K562 (cell line): ENCODE measurements around the gene PKD1. TPM values are rescaled to one million over a fixed set of nuclear protein-coding genes. Genes with fewer than 3 reads are reported as not detected.

Source experiments
- ATAC-seq: fragments of 200-7000 bp; cut with Tn5 transposase; 3 replicates; pipeline ENCODE4 v1.9.1; 2020; ENCODE audit warnings: moderate library complexity
- BruUV-seq: library from RNA; stranded (reverse); fragments of 400-500 nt; replicated peaks from 2 replicates; lab custom pipeline; 2021; lab: Mats Ljungman, UMichigan
- CTCF ChIA-PET: fragments of 300-600 bp; formaldehyde crosslinking; extraction: SDS; loops from one replicate; lab custom pipeline; 2021; ENCODE audit warnings: low intra/inter-chr PET ratio; lab: Yijun Ruan, JAX
- POLR2A ChIA-PET: fragments of 300-600, 350-650 bp; sonication (Branson Sonifier 250); formaldehyde crosslinking; extraction: SDS; loops from one replicate; lab custom pipeline; 2021; ENCODE audit warnings: antibody characterized with exemption, inconsistent platforms; lab: Yijun Ruan, JAX
- DNase-seq, 4 experiments: peaks; one replicate each; pipeline versions ENCODE4 v3.0.0 to v3.0.0-alpha.2; 2011 to 2018; ENCODE audit warnings: low spot score in 3 of 4, mixed read lengths in 3 of 4; ENCODE audit errors: extremely low read depth in 1 of 4
- FAIRE-seq: peaks from 2 replicates; lab custom pipeline; 2011; peaks lifted over from hg19 to GRCh38; lab: Jason Lieb, UNC
- H2AFZ ChIP-seq: 2 replicates; pipeline ENCODE4 v1.6.0; 2011; ENCODE audit warnings: low read depth, low read length, control low read depth, inconsistent platforms
- H3K27ac ChIP-seq: fragments of 200-600 bp; 3 replicates; pipeline ENCODE4 v1.8.0; 2011; ENCODE audit warnings: low read depth, mild to moderate bottlenecking, control low read depth, inconsistent platforms, low read length, moderate library complexity, mixed read lengths; ENCODE audit errors: extremely low read depth
- H3K27me3 ChIP-seq, 2 experiments: fragments of 300-600 bp in 1 of 2; 2 replicates in 1 of 2; 3 replicates in 1 of 2; pipeline versions ENCODE4 v1.6.0 to v1.8.0; 2011; ENCODE audit warnings: inconsistent platforms in 2 of 2, low read length in 2 of 2, mild to moderate bottlenecking in 1 of 2, mixed read lengths in 1 of 2, moderate library complexity in 1 of 2; ENCODE audit not compliant: control insufficient read depth in 2 of 2, insufficient read depth in 2 of 2
- H3K36me3 ChIP-seq: fragments of 300-600 bp; 3 replicates; pipeline ENCODE4 v1.8.0; 2011; ENCODE audit warnings: mild to moderate bottlenecking, low read length, inconsistent platforms; ENCODE audit not compliant: control insufficient read depth, insufficient read depth
- H3K4me1 ChIP-seq, 2 experiments: fragments of 200-600 bp in 1 of 2; replicated peaks in 1 of 2; 2 replicates in 1 of 2; 3 replicates in 1 of 2; pipeline versions ENCODE4 v1.5.1 to v1.8.0; 2011; ENCODE audit warnings: inconsistent platforms in 2 of 2, low read length in 2 of 2, mild to moderate bottlenecking in 1 of 2, mixed read lengths in 1 of 2, moderate library complexity in 1 of 2; ENCODE audit not compliant: control insufficient read depth in 2 of 2, insufficient read depth in 2 of 2
- H3K4me2 ChIP-seq: 2 replicates; pipeline ENCODE4 v1.6.1; 2011; ENCODE audit warnings: low read length, control low read depth, inconsistent platforms, mixed read lengths; ENCODE audit not compliant: insufficient read depth
- H3K4me3 ChIP-seq: fragments of 200-600 bp; sonication (generic), shearing (Covaris generic); 2 replicates; pipeline ENCODE4 v1.5.1; 2016; ENCODE audit warnings: control low read depth, inconsistent platforms
- H3K79me2 ChIP-seq: fragments of 200-600 bp; 3 replicates; pipeline ENCODE4 v1.8.0; 2011; ENCODE audit warnings: low read length, inconsistent platforms; ENCODE audit not compliant: control insufficient read depth, insufficient read depth
- H3K9ac ChIP-seq, 2 experiments: 2 replicates each; pipeline versions ENCODE4 v1.6.0 to v1.6.1; 2011; ENCODE audit warnings: low read depth in 2 of 2, low read length in 2 of 2, control low read depth in 1 of 2, inconsistent platforms in 1 of 2, mild to moderate bottlenecking in 1 of 2, mixed read lengths in 1 of 2; ENCODE audit not compliant: insufficient read depth in 1 of 2
- H3K9me1 ChIP-seq: one replicate; pipeline ENCODE4 v1.6.0; 2011; ENCODE audit warnings: inconsistent platforms, mild to moderate bottlenecking, low read length, moderate library complexity; ENCODE audit not compliant: control insufficient read depth, insufficient read depth
- H3K9me3 ChIP-seq: replicated peaks from 2 replicates; pipeline ENCODE4 v1.5.1; 2011; ENCODE audit warnings: low read depth, low read length, inconsistent platforms; ENCODE audit not compliant: control insufficient read depth, insufficient read depth
- H4K20me1 ChIP-seq: replicated peaks from 2 replicates; pipeline ENCODE4 v1.6.1; 2011; ENCODE audit warnings: low read length, inconsistent platforms, mixed read lengths; ENCODE audit not compliant: control insufficient read depth, insufficient read depth
- ARHGAP35 ChIP-seq: fragments of 450-650 bp; IDR thresholded peaks from 2 replicates; pipeline ENCODE4 v1.6.1; 2018; ENCODE audit not compliant: partially characterized antibody
- CXXC5 ChIP-seq: fragments of 250-450 bp; sonication (Bioruptor Pico); IDR thresholded peaks from 2 replicates; pipeline ENCODE4 v1.8.0; 2022; ENCODE audit warnings: inconsistent platforms, mild to moderate bottlenecking, moderate library complexity
- HMGN3 ChIP-seq: IDR thresholded peaks from 2 replicates; pipeline ENCODE4 v1.6.1; 2011; ENCODE audit warnings: borderline replicate concordance, low read depth, mild to moderate bottlenecking, mixed read lengths, low read length; ENCODE audit not compliant: insufficient read length; ENCODE audit errors: extremely low read depth
- TEAD2 ChIP-seq: fragments of 450-650 bp; IDR thresholded peaks from 2 replicates; pipeline ENCODE4 v1.6.1; 2016; ENCODE audit warnings: missing genetic modification characterization, control low read depth, missing compliant biosample characterization
- WGBS: fragments of 100-300 bp; shearing (Covaris generic); methylation state at CpG from one replicate; pipeline ENCODE4 v1.1.6; 2016; ENCODE audit warnings: low coverage, mixed read lengths; ENCODE audit not compliant: insufficient coverage; ENCODE audit errors: missing lambda C conversion rate; 5-methylcytosine and 5-hydroxymethylcytosine counted together
- in situ Hi-C: fragments of 300-500 bp; cut with MboI; formaldehyde crosslinking; loops from 4 replicates; pipeline ENCODE4 v1.15.0; 2018; ENCODE audit warnings: inconsistent platforms, mixed read lengths
- intact Hi-C: fragments of 100-400 bp; cut with micrococcal nuclease; formaldehyde crosslinking; loops from 2 replicates; pipeline ENCODE4 v1.14.2; 2022
- polyA plus RNA-seq, 8 experiments: library from polyadenylated mRNA; depleted of rRNA in 4 of 8; stranded (reverse) in 5 of 8; unstranded in 3 of 8; fragments of >200 nt; fragmentation: Nextera tagmentation in 2 of 8; fragmentation: Illumina TruSeq in 1 of 8; extraction: Ambion mirVana in 2 of 8; extraction: Trizol in 1 of 8; gene quantifications; 2 replicates each; pipeline versions ENCODE4 v1.2.1 to v1.2.3, GENCODE V29; 2011 to 2014; ENCODE audit warnings: inconsistent platforms in 1 of 8, missing spikeins in 1 of 8
- total RNA-seq, 7 experiments: library from RNA; depleted of rRNA in 6 of 7; stranded (reverse); fragments of >200 nt in 6 of 7; fragmentation: Illumina TruSeq in 2 of 7; extraction: Trizol in 2 of 7; gene quantifications; 2 replicates each; pipeline versions ENCODE4 v1.2.1 to v1.2.3, GENCODE V29; 2011 to 2021; ENCODE audit warnings: low replicate concordance in 1 of 7
- TF ChIP-seq, protein P1 (sequence below): sonication (generic); IDR thresholded peaks from 2 replicates; pipeline ENCODE4 v1.6.1; 2016

PKD1 gene
- total and polyA plus RNA-seq, 9 of the 15 experiments (the other 6 are each of a cell fraction or from before 2014, with no cell fraction given): 0.23 to 93.5 (median 12.6) TPM

DNA sequence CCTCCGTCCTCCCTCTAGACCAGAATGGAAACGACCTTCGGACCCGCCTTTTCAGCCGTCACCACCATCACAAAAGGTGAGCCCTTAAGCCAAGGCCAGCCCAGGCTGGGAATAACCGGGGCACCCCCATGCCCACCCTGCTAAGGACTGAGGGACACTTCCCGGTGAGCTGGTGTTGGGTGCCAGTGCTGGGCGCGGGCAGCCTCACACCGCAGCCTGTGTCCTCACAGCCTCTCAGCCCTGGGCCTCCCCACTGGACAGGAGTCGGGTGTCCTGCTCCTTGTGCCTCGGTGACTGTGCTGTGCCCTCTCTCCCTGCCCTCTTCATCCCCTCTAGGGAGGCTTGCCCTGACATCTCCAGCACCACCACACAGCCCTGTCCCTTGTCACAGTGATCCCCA is 30.2 kb upstream of the PKD1 start:
- in situ Hi-C loops: no loop called here
- H2AFZ ChIP-seq: no peak overlapping the region
- no peak overlapping the region for H3K4me3 ChIP-seq
- H3K9me3 ChIP-seq: peaks cover 3% of the 10 kb centered on the region
- no peak for FAIRE-seq
- DNase-seq: no peak
- 86% methylated on average over 5 of the region's 12 CpGs for WGBS
- H4K20me1 ChIP-seq: no peaks in the 10 kb centered on the region
- no TSS peak for BruUV-seq
- H3K4me1 ChIP-seq: peaks cover 0 to 54% of the 10 kb centered on the region in 2 experiments; a peak in 2 of 5 replicates
- H3K9ac ChIP-seq: peak overlapping the region in 1 of 2 experiments; percentile 68; a peak in 1 of 4 replicates
- CTCF ChIA-PET: no interaction called here
- intact Hi-C loops: no loop called here
- ATAC-seq: no peak
- H3K27me3 ChIP-seq: no peaks in the 10 kb centered on the region
- no peak overlapping the region for H3K27ac ChIP-seq
- POLR2A ChIA-PET: interaction anchor here (4.8 kb wide), 1 partner anchor 11 kb away, joined by 46 read pairs; the partner anchor contains the start of gene TRAF7
- peaks cover 63% of the 10 kb centered on the region for H3K36me3 ChIP-seq
- TF ChIP-seq TEAD2 (tag): no peak
- peaks cover 40% of the 10 kb centered on the region for H3K79me2 ChIP-seq
- H3K4me2 ChIP-seq: no peak overlapping the region
- H3K9me1 ChIP-seq: no peaks in the 10 kb centered on the region

DNA sequence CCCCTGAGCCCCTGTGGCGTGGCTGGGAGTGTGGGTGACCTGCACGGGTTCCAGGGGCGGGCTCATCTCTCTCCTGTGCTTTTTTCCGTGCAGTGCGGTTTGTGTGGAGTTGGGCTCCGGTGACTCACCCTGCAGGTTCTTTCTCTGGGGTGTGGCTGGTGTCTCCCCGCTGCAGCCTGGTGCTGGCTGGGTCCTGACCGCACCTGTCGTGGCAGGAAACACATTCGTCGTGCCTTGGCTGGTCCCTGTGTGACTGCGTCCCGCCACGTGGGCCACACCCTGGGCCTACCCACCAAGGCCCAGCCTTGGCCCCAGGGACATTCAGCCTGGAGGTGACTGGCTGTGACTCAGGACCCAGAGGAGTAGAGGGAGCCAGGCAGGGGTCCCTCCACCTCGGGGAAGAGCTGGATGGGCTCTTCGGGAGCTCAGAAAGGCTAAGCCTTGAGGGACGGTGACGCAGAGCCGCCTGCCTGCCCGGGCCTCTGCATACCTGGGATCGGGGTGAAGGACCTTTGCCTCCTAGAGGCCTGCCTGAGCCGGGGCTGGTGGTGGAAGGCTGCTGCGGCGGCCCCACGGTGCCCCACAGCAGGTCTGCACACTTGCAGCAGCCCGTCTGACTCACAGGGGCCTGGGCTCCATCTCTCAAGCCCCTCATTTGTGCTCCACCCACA is 27.6 kb upstream of the PKD1 start:
- peaks cover 3% of the 10 kb centered on the region for H3K9me3 ChIP-seq
- intact Hi-C loops: no loop called here
- WGBS: 99% methylated on average over 11 of the region's 26 CpGs
- peak overlapping the region in 1 of 2 experiments; percentile 45; a peak in 1 of 4 replicates for H3K9ac ChIP-seq
- H4K20me1 ChIP-seq: peaks cover 1% of the 10 kb centered on the region; the same call in 1 of the 2 replicates
- no peak overlapping the region for H3K4me3 ChIP-seq
- in situ Hi-C loops: no loop called here
- no peaks in the 10 kb centered on the region for H3K27me3 ChIP-seq
- H3K4me1 ChIP-seq: peaks cover 0 to 55% of the 10 kb centered on the region in 2 experiments; a peak in 2 of 5 replicates
- BruUV-seq: no TSS peak
- no peak for FAIRE-seq
- no peaks in the 10 kb centered on the region for H3K9me1 ChIP-seq
- no peak for DNase-seq
- H2AFZ ChIP-seq: no peak overlapping the region
- no peak for TF ChIP-seq ARHGAP35
- TF ChIP-seq HMGN3: no peak
- TF ChIP-seq CXXC5: no peak
- TF ChIP-seq, protein P1, sequence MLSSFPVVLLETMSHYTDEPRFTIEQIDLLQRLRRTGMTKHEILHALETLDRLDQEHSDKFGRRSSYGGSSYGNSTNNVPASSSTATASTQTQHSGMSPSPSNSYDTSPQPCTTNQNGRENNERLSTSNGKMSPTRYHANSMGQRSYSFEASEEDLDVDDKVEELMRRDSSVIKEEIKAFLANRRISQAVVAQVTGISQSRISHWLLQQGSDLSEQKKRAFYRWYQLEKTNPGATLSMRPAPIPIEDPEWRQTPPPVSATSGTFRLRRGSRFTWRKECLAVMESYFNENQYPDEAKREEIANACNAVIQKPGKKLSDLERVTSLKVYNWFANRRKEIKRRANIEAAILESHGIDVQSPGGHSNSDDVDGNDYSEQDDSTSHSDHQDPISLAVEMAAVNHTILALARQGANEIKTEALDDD: no peak
- no peak overlapping the region for H3K4me2 ChIP-seq
- peaks cover 60% of the 10 kb centered on the region for H3K36me3 ChIP-seq
- POLR2A ChIA-PET: no interaction called here
- CTCF ChIA-PET: no interaction called here
- no peak overlapping the region for H3K27ac ChIP-seq
- peaks cover 63% of the 10 kb centered on the region for H3K79me2 ChIP-seq
- ATAC-seq: no peak
